Measurements from ENCODE around the gene ZNF516. TPM values are rescaled to one million over a fixed set of nuclear protein-coding genes. Genes with fewer than 3 reads are reported as not detected.

The ZNF516 gene
- total RNA-seq, 2 donors from 2014 or later: 24.3 to 32.5 TPM

- DNase-seq (ENCODE audit: low spot score): no peak
- intact Hi-C loops (cut with DNase I): no loop called here
These were observed 127.6 kb downstream of the ZNF516 start for GRCh38 chr18:76367168-76368125.

- DNase-seq (ENCODE audit: low spot score): no peak
- intact Hi-C loops (cut with DNase I): no loop called here
These were observed 129.5 kb downstream of the ZNF516 start for GRCh38 chr18:76365561-76365960.

GRCh38 chr18:76364282-76365259, 130.5 kb downstream of the ZNF516 start:
- no peak for DNase-seq (ENCODE audit: low spot score)
- intact Hi-C loops (cut with DNase I): no loop called here

- no peak for DNase-seq (ENCODE audit: low spot score)
- intact Hi-C loops (cut with DNase I): no loop called here
These were observed 131.5 kb downstream of the ZNF516 start for GRCh38 chr18:76363436-76364120.

- no peak for DNase-seq (ENCODE audit: low spot score)
- intact Hi-C loops (cut with DNase I): no loop called here
These were observed 132.4 kb downstream of the ZNF516 start for GRCh38 chr18:76362676-76363075.

GRCh38 chr18:76361219-76361618, 133.8 kb downstream of the ZNF516 start:
- intact Hi-C loops (cut with DNase I): no loop called here

GRCh38 chr18:76359909-76360308, 135.1 kb downstream of the ZNF516 start:
- DNase-seq (ENCODE audit: low spot score): no peak
- intact Hi-C loops (cut with DNase I): no loop called here

More at GRCh38 chr18:76361219-76361618, 133.8 kb downstream of the ZNF516 start:
- DNase-seq (ENCODE audit: low spot score): no peak

GRCh38 chr18:76358774-76359173, 136.3 kb downstream of the ZNF516 start:
- intact Hi-C loops (cut with DNase I): no loop called here
- DNase-seq (ENCODE audit: low spot score): no peak

GRCh38 chr18:76357585-76358260, 137.3 kb downstream of the ZNF516 start:
- intact Hi-C loops (cut with DNase I): no loop called here
- DNase-seq (ENCODE audit: low spot score): no peak

- DNase-seq (ENCODE audit: low spot score): no peak
- intact Hi-C loops (cut with DNase I): no loop called here
These were observed 137.9 kb downstream of the ZNF516 start for GRCh38 chr18:76357174-76357573.

- intact Hi-C loops (cut with DNase I): no loop called here
- no peak for DNase-seq (ENCODE audit: low spot score)
These were observed 138.4 kb downstream of the ZNF516 start for GRCh38 chr18:76356666-76357065.

GRCh38 chr18:76354348-76354747, 140.7 kb downstream of the ZNF516 start:
- DNase-seq (ENCODE audit: low spot score): no peak
- intact Hi-C loops (cut with DNase I): no loop called here

GRCh38 chr18:76353500-76353899, 141.5 kb downstream of the ZNF516 start:
- no peak for DNase-seq (ENCODE audit: low spot score)
- intact Hi-C loops (cut with DNase I): no loop called here

- intact Hi-C loops (cut with DNase I): no loop called here
- DNase-seq (ENCODE audit: low spot score): no peak
These were observed 142.0 kb downstream of the ZNF516 start for GRCh38 chr18:76353046-76353445.

GRCh38 chr18:76351961-76352581, 143.0 kb downstream of the ZNF516 start:
- no peak for DNase-seq (ENCODE audit: low spot score)

GRCh38 chr18:76350134-76351025, 144.7 kb downstream of the ZNF516 start:
- no peak for DNase-seq (ENCODE audit: low spot score)
- intact Hi-C loops (cut with DNase I): no loop called here

More at GRCh38 chr18:76351961-76352581, 143.0 kb downstream of the ZNF516 start:
- intact Hi-C loops (cut with DNase I): no loop called here

GRCh38 chr18:76349067-76349715, 145.9 kb downstream of the ZNF516 start:
- intact Hi-C loops (cut with DNase I): loop anchor here (5.0 to 10.0 kb wide), 2 partner anchors 87 to 1694 kb away; no protein-coding TSS in a partner anchor
- DNase-seq (ENCODE audit: low spot score): no peak
